Left lung (tissue), 10 donors: ENCODE measurements around the gene NEB. TPM values are rescaled to one million over a fixed set of nuclear protein-coding genes. Genes with fewer than 3 reads are reported as not detected.
A peak's percentile ranks its signal among the peaks of the same experiment; 100 is the strongest.
"Not testable (repeated sequence)": the region's sequence is repeated elsewhere in the genome, so short reads cannot be mapped to it uniquely, and the experiment has no call there.

Source experiments
- ATAC-seq: fragments of 200-7000 bp; cut with Tn5 transposase; one replicate; pipeline ENCODE4 v1.9.1; 2020; ENCODE audit warnings: moderate library complexity
- DNase-seq, 4 donors: peaks; one replicate each; pipeline ENCODE4 v3.0.0-alpha.2; 2013 to 2020
- H3K27ac ChIP-seq, 2 donors: fragments of 200-600 bp; sonication (generic) in 1 of 2; one replicate each; pipeline versions ENCODE4 v1.5.0 to v1.8.0; 2020 to 2021
- H3K27me3 ChIP-seq, 2 donors: fragments of 200-600 bp; sonication (generic) in 1 of 2; one replicate each; pipeline versions ENCODE4 v1.5.0 to v1.8.0; 2020 to 2021
- H3K36me3 ChIP-seq, 2 donors: fragments of 200-600 bp; sonication (generic) in 1 of 2; one replicate each; pipeline versions ENCODE4 v1.5.0 to v1.8.0; 2020 to 2021
- H3K4me1 ChIP-seq, 2 donors: fragments of 200-600 bp; one replicate each; pipeline ENCODE4 v1.8.0; 2021
- H3K4me3 ChIP-seq, 2 donors: fragments of 200-600 bp; sonication (generic) in 1 of 2; one replicate each; pipeline versions ENCODE4 v1.5.0 to v1.8.0; 2020 to 2021; ENCODE audit warnings: mild to moderate bottlenecking in 1 of 2
- H3K9me3 ChIP-seq, 2 donors: fragments of 200-600 bp; sonication (generic) in 1 of 2; one replicate each; pipeline versions ENCODE4 v1.5.0 to v1.8.0; 2020 to 2021
- CTCF ChIP-seq, 2 donors: fragments of 200-600 bp; sonication (generic) in 1 of 2; IDR thresholded peaks; one replicate each; pipeline versions ENCODE4 v1.5.0 to v1.8.0; 2021; ENCODE audit warnings: antibody characterized with exemption in 2 of 2
- intact Hi-C, 2 donors: fragments of 100-400 bp; cut with DNase I; formaldehyde crosslinking; loops; one replicate each; pipeline versions ENCODE4 v1.11.2 to v1.14.2; 2022
- polyA plus RNA-seq, 6 donors: library from polyadenylated mRNA; unstranded; fragments of 120-200 nt; gene quantifications; one replicate each; pipeline ENCODE4 v1.2.1, GENCODE V29; 2013; ENCODE audit not compliant: insufficient read length in 6 of 6
- total RNA-seq, 2 donors: library from RNA; stranded (reverse); fragmentation: NEBNext Ultra II Directional; extraction: Animal tissue kit (Norgen Biotek cat#: 25700); gene quantifications; one replicate each; pipeline ENCODE4 v1.2.1, GENCODE V29; 2021
- donor health status: DM: no; HTN: yes; CAD: no.
- donor health status: DM: no; HTN: no; CAD: no.

NEB gene
- total and polyA plus RNA-seq, 8 donors: 1.3 to 9.7 (median 6.6) TPM

GRCh38 chr2:151560289-151560688 lies 174.0 kb downstream of the NEB start:
- Histone ChIP-seq H3K27ac (no peak overlapping the region), H3K4me3 (no peak overlapping the region), H3K36me3 (no peaks in the 10 kb centered on the region), H3K9me3 (no peaks in the 10 kb centered on the region), H3K27me3 (no peaks in the 10 kb centered on the region), H3K4me1 (no peaks in the 10 kb centered on the region)
- ATAC-seq: peak; percentile 79
- intact Hi-C loops: no loop called here
- no peak for TF ChIP-seq CTCF (IDR thresholded peaks at IDR 0.05)
- DNase-seq: no peak

- intact Hi-C loops, H3K4me1 ChIP-seq, H3K4me3 ChIP-seq, H3K27me3 ChIP-seq, H3K27ac ChIP-seq, H3K9me3 ChIP-seq, DNase-seq, ATAC-seq, H3K36me3 ChIP-seq: not testable (repeated sequence)
Observed at GRCh38 chr2:151559431-151559830, 174.8 kb downstream of the NEB start.

GRCh38 chr2:151557883-151558282 lies 176.4 kb downstream of the NEB start:
- H3K36me3 ChIP-seq, DNase-seq, ATAC-seq, H3K9me3 ChIP-seq, H3K27me3 ChIP-seq, H3K4me1 ChIP-seq, H3K4me3 ChIP-seq, intact Hi-C loops, H3K27ac ChIP-seq: not testable (repeated sequence)

GRCh38 chr2:151556121-151556520 lies 178.2 kb downstream of the NEB start:
- no peaks in the 10 kb centered on the region for H3K27me3 ChIP-seq
- H3K9me3 ChIP-seq: no peaks in the 10 kb centered on the region
- ATAC-seq (no peak), DNase-seq (no peak)
- no peaks in the 10 kb centered on the region for H3K4me1 ChIP-seq
- no peak overlapping the region for H3K27ac ChIP-seq
- intact Hi-C loops: no loop called here
- H3K4me3 ChIP-seq: no peak overlapping the region
- no peak for TF ChIP-seq CTCF (IDR thresholded peaks at IDR 0.05)
- H3K36me3 ChIP-seq: no peaks in the 10 kb centered on the region

- Histone ChIP-seq H3K9me3 (no peaks in the 10 kb centered on the region), H3K4me1 (no peaks in the 10 kb centered on the region), H3K36me3 (no peaks in the 10 kb centered on the region), H3K27ac (no peak overlapping the region), H3K4me3 (no peak overlapping the region), H3K27me3 (no peaks in the 10 kb centered on the region)
- intact Hi-C loops: no loop called here
- TF ChIP-seq CTCF (IDR thresholded peaks at IDR 0.05): no peak
- ATAC-seq: no peak
- no peak for DNase-seq
Observed at GRCh38 chr2:151552287-151552686, 182.0 kb downstream of the NEB start.

- Histone ChIP-seq H3K4me1 (no peaks in the 10 kb centered on the region), H3K36me3 (no peaks in the 10 kb centered on the region), H3K9me3 (no peaks in the 10 kb centered on the region), H3K27me3 (no peaks in the 10 kb centered on the region), H3K4me3 (no peak overlapping the region), H3K27ac (no peak overlapping the region)
- DNase-seq: no peak
- ATAC-seq: no peak
- intact Hi-C loops: no loop called here
- no peak for TF ChIP-seq CTCF (IDR thresholded peaks at IDR 0.05)
Observed at GRCh38 chr2:151551556-151551955, 182.7 kb downstream of the NEB start.
